ENCODE measurements around the gene CD99. TPM values are rescaled to one million over a fixed set of nuclear protein-coding genes. Genes with fewer than 3 reads are reported as not detected.

Gene CD99
- total and polyA plus RNA-seq, 4 donors, result 49.9 to 165 (median 102) TPM

DNA sequence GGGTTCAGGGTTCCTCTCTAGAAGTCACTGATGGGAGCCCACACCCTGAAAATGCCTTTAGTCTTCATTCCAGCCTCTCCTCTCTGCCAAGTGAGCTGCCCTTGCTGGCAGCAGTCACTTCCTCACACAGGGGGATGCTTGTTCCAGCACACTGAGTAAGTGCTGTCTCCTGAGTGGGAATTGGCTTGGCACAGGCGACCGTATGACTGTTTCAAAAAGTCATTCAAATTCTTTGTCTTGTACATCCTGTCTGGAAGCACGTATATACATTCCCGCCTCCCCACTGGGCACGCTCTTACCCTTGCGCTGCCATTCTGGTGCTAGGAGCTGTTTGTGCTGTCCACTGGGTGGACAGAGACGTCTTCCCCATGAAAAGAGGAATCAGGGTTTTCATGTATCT, 40.2 kb upstream of the CD99 start:
- Histone ChIP-seq H3K9me3 (ENCODE audit: control insufficient read depth in 4 of 4, low read length in 3 of 4) (no peaks in the 10 kb centered on the region), H3K9ac (ENCODE audit: low read depth in 1 of 2, low read length in 2 of 2) (no peak overlapping the region), H3K36me3 (ENCODE audit: control insufficient read depth in 4 of 4, insufficient read depth in 3 of 4, low read depth in 1 of 4, low read length in 3 of 4) (no peaks in the 10 kb centered on the region), H3K4me1 (ENCODE audit: control insufficient read depth in 4 of 4, insufficient read depth in 4 of 4, low read length in 3 of 4) (peaks cover 0 to 23% (median 15%) of the 10 kb centered on the region in 4 donors), H3K4me3 (ENCODE audit: low read depth in 1 of 3, low read length in 3 of 3) (no peak overlapping the region), H3K27me3 (ENCODE audit: control insufficient read depth in 4 of 4, insufficient read depth in 4 of 4, low read length in 3 of 4) (no peaks in the 10 kb centered on the region), H3K27ac (ENCODE audit: low read depth in 1 of 2, low read length in 2 of 2) (no peak overlapping the region)
- TF ChIP-seq, protein P1, sequence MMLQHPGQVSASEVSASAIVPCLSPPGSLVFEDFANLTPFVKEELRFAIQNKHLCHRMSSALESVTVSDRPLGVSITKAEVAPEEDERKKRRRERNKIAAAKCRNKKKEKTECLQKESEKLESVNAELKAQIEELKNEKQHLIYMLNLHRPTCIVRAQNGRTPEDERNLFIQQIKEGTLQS (IDR thresholded peaks at IDR 0.05), result no peak
- TF ChIP-seq RXRA (IDR thresholded peaks at IDR 0.05) (no peak), SP1 (IDR thresholded peaks at IDR 0.05) (no peak), GABPA (IDR thresholded peaks at IDR 0.05 in 1 of 2, conservative IDR thresholded peaks at IDR 0.05 in 1 of 2) (no peak), JUND (IDR thresholded peaks at IDR 0.05) (no peak), NR2F2 (IDR thresholded peaks at IDR 0.05) (no peak), YY1 (IDR thresholded peaks at IDR 0.05) (no peak), TAF1 (conservative IDR thresholded peaks at IDR 0.05) (no peak), HNF4G (IDR thresholded peaks at IDR 0.05) (no peak), FOXA2 (IDR thresholded peaks at IDR 0.05) (no peak), ZBTB33 (IDR thresholded peaks at IDR 0.05) (no peak), HNF4A (conservative IDR thresholded peaks at IDR 0.05) (no peak), FOXA1 (IDR thresholded peaks at IDR 0.05) (no peak), MAX (IDR thresholded peaks at IDR 0.05) (no peak), EGR1 (IDR thresholded peaks at IDR 0.05; ENCODE audit: low read depth in 2 of 2) (no peak), RAD21 (IDR thresholded peaks at IDR 0.05) (no peak)
- TF ChIP-seq, protein P2, sequence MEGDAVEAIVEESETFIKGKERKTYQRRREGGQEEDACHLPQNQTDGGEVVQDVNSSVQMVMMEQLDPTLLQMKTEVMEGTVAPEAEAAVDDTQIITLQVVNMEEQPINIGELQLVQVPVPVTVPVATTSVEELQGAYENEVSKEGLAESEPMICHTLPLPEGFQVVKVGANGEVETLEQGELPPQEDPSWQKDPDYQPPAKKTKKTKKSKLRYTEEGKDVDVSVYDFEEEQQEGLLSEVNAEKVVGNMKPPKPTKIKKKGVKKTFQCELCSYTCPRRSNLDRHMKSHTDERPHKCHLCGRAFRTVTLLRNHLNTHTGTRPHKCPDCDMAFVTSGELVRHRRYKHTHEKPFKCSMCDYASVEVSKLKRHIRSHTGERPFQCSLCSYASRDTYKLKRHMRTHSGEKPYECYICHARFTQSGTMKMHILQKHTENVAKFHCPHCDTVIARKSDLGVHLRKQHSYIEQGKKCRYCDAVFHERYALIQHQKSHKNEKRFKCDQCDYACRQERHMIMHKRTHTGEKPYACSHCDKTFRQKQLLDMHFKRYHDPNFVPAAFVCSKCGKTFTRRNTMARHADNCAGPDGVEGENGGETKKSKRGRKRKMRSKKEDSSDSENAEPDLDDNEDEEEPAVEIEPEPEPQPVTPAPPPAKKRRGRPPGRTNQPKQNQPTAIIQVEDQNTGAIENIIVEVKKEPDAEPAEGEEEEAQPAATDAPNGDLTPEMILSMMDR (IDR thresholded peaks at IDR 0.05; ENCODE audit: low read depth, low read length, missing input control), result no peak
- TF ChIP-seq, protein P3, sequence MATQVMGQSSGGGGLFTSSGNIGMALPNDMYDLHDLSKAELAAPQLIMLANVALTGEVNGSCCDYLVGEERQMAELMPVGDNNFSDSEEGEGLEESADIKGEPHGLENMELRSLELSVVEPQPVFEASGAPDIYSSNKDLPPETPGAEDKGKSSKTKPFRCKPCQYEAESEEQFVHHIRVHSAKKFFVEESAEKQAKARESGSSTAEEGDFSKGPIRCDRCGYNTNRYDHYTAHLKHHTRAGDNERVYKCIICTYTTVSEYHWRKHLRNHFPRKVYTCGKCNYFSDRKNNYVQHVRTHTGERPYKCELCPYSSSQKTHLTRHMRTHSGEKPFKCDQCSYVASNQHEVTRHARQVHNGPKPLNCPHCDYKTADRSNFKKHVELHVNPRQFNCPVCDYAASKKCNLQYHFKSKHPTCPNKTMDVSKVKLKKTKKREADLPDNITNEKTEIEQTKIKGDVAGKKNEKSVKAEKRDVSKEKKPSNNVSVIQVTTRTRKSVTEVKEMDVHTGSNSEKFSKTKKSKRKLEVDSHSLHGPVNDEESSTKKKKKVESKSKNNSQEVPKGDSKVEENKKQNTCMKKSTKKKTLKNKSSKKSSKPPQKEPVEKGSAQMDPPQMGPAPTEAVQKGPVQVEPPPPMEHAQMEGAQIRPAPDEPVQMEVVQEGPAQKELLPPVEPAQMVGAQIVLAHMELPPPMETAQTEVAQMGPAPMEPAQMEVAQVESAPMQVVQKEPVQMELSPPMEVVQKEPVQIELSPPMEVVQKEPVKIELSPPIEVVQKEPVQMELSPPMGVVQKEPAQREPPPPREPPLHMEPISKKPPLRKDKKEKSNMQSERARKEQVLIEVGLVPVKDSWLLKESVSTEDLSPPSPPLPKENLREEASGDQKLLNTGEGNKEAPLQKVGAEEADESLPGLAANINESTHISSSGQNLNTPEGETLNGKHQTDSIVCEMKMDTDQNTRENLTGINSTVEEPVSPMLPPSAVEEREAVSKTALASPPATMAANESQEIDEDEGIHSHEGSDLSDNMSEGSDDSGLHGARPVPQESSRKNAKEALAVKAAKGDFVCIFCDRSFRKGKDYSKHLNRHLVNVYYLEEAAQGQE (IDR thresholded peaks at IDR 0.05), result no peak
- DNase-seq (ENCODE audit: low spot score), result no peak
- WGBS, result 87% methylated on average over 7 of the region's 7 CpGs

Measured in liver (tissue), 9 donors.